ENCODE measurements around the gene CMC1.

The CMC1 gene

DNA sequence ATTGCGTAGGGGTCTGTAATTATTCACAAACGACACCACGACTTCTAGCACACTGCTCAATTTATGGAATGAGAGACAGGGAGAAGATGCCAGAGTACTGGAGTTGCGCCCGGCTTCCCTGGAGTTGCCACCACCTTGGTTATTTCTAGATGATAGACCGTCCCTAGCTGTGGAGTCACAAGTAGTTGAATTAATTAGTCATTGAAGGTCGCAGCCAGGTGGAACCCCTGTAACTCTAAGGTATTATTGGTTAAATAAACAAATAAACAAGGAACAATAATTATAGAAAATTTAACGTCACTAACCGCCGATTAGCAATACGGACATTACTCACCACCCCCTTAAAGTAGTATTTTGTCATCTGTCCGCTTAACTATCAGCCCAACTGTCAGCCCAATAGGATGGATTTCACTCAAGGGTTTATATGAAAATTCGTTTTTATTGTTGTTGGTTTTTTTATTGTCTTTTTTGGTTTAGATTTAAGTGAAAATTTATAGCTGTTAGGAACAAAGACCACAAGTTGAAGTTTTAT, 108.1 kb downstream of the CMC1 start:
- ChIA-PET CTCF (interaction anchor here (1.1 to 1.9 kb wide), 7 partner anchors 9 to 637 kb away, joined by 3 to 10 read pairs (median 4); partner anchors contain the start of gene EOMES), POLR2A (interaction anchor here (0.7 to 1.1 kb wide), 3 partner anchors 21 to 110 kb away, joined by 3 to 12 read pairs (median 4); no protein-coding TSS in a partner anchor)
- no peak for TF ChIP-seq CTCF (IDR thresholded peaks at IDR 0.05; ENCODE audit: control extremely low read depth, extremely low read depth, low read depth, missing control alignments)
- no peak for DNase-seq (ENCODE audit: extremely low spot score)
